Loucy (cell line): ENCODE data around the gene RECQL5.

ENCODE experiments used
- CTCF ChIP-seq: fragments of 200-600 bp; sonication (generic); conservative IDR thresholded peaks from 2 replicates; pipeline ENCODE4 v1.5.1; 2014; ENCODE audit warnings: mild to moderate bottlenecking, antibody characterized with exemption, low read length
- EZH2phosphoT487 ChIP-seq: fragments of 200-600 bp; IDR thresholded peaks from 2 replicates; pipeline ENCODE4 v1.6.1; 2018; ENCODE audit warnings: antibody characterized with exemption, mild to moderate bottlenecking, moderate library complexity, borderline replicate concordance

GRCh38 chr17:75670868-75671267, 3.9 kb upstream of the RECQL5 start:
- no peak for TF ChIP-seq CTCF
- no peak for TF ChIP-seq EZH2phosphoT487
